HG03064 (cell line): ENCODE data around the gene PTPRG.

Source experiments
- ATAC-seq: cut with Tn5 transposase; IDR thresholded peaks from one replicate; pipeline ENCODE4 v1.9.1; 2021; ENCODE audit warnings: low read depth; ENCODE audit not compliant: unreplicated experiment

Gene PTPRG

GRCh38 chr3:61582846-61583245, 21.5 kb downstream of the PTPRG start:
- ATAC-seq = no peak

GRCh38 chr3:61583890-61584875, 22.8 kb downstream of the PTPRG start:
- ATAC-seq = no peak

- ATAC-seq = no peak
Observed at GRCh38 chr3:61589856-61590255, 28.5 kb downstream of the PTPRG start.

- no peak for ATAC-seq
Observed at GRCh38 chr3:61591300-61591699, 29.9 kb downstream of the PTPRG start.

- no peak for ATAC-seq
Observed at GRCh38 chr3:61593446-61594029, 32.2 kb downstream of the PTPRG start.

GRCh38 chr3:61594144-61594963, 33.0 kb downstream of the PTPRG start:
- no peak for ATAC-seq

GRCh38 chr3:61594964-61595285, 33.6 kb downstream of the PTPRG start:
- ATAC-seq = no peak

- ATAC-seq = no peak
Observed at GRCh38 chr3:61595288-61595687, 33.9 kb downstream of the PTPRG start.

GRCh38 chr3:61595826-61596225, 34.5 kb downstream of the PTPRG start:
- no peak for ATAC-seq

GRCh38 chr3:61597906-61598305, 36.5 kb downstream of the PTPRG start:
- no peak for ATAC-seq

- ATAC-seq = no peak
Observed at GRCh38 chr3:61600195-61600594, 38.8 kb downstream of the PTPRG start.

- ATAC-seq = no peak
Observed at GRCh38 chr3:61601831-61602230, 40.5 kb downstream of the PTPRG start.

- no peak for ATAC-seq
Observed at GRCh38 chr3:61602466-61602865, 41.1 kb downstream of the PTPRG start.

- no peak for ATAC-seq
Observed at GRCh38 chr3:61605589-61606175, 44.3 kb downstream of the PTPRG start.

GRCh38 chr3:61606196-61606595, 44.8 kb downstream of the PTPRG start:
- ATAC-seq = no peak

- ATAC-seq = no peak
Observed at GRCh38 chr3:61608072-61608471, 46.7 kb downstream of the PTPRG start.

GRCh38 chr3:61608711-61609110, 47.3 kb downstream of the PTPRG start:
- ATAC-seq = no peak

- no peak for ATAC-seq
Observed at GRCh38 chr3:61610316-61610715, 48.9 kb downstream of the PTPRG start.

GRCh38 chr3:61612211-61613194, 51.1 kb downstream of the PTPRG start:
- ATAC-seq = no peak

- ATAC-seq = no peak
Observed at GRCh38 chr3:61613666-61614065, 52.3 kb downstream of the PTPRG start.
